ENCODE data around the gene TTLL11.
"Not testable (repeated sequence)": the region's sequence is repeated elsewhere in the genome, so short reads cannot be mapped to it uniquely, and the experiment has no call there.

GRCh38 chr9:122066680-122067079 is 26.4 kb downstream of the TTLL11 start:
- TF ChIP-seq CTCF, POLR2A (IDR thresholded peaks at IDR 0.05): not testable (repeated sequence)
